GM20000 (cell line): ENCODE measurements around the gene SLC25A46.
"Not testable (repeated sequence)": the region's sequence is repeated elsewhere in the genome, so short reads cannot be mapped to it uniquely, and the experiment has no call there.

Source experiments
- DNase-seq: peaks from one replicate; pipeline ENCODE4 v3.0.0; 2012; ENCODE audit warnings: low spot score
- TF ChIP-seq, protein P1 (sequence below): IDR thresholded peaks from 2 replicates; pipeline ENCODE4 v1.5.1; 2012; ENCODE audit warnings: mild to moderate bottlenecking, control low read depth; ENCODE audit errors: extremely low read depth, missing control alignments

SLC25A46 gene

DNA sequence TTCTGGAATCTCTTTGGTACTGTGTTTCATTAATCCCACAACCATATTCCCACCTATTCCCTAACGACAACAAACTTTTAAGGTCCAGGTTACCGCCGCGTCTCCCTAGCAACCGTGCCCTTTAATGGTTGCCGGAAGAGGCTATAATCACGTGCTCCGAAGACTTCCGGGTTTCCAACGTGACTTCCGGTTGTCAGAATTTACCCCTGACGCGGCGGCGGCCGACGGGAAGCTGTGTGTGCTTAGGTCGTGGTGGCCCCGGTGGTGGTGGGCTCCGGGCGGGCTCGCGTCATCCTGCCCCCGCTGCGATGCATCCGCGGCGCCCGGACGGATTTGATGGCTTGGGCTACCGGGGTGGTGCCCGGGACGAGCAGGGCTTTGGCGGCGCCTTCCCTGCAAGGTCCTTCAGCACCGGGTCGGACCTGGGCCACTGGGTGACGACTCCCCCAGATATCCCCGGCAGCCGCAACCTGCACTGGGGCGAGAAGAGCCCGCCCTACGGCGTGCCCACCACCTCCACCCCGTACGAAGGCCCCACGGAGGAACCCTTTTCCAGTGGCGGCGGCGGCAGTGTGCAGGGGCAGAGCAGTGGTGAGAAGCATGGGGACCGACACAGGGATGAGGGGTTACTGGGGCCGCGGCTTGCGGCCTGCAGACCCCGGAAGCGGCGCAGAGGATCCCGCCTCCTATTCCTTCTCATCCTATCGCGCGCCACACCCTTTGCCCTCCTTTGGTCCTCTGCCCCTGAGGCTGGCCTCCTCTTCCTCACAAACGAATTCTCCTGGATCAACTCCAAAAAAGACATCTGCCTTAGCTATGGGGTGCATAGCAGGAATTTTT, at the start of gene SLC25A46:
SLC25A46 (plus strand) TSS at position 196 of the 840 bp plus-strand sequence; CDS start at position 309, 113 bp downstream.
- TF ChIP-seq, protein P1, sequence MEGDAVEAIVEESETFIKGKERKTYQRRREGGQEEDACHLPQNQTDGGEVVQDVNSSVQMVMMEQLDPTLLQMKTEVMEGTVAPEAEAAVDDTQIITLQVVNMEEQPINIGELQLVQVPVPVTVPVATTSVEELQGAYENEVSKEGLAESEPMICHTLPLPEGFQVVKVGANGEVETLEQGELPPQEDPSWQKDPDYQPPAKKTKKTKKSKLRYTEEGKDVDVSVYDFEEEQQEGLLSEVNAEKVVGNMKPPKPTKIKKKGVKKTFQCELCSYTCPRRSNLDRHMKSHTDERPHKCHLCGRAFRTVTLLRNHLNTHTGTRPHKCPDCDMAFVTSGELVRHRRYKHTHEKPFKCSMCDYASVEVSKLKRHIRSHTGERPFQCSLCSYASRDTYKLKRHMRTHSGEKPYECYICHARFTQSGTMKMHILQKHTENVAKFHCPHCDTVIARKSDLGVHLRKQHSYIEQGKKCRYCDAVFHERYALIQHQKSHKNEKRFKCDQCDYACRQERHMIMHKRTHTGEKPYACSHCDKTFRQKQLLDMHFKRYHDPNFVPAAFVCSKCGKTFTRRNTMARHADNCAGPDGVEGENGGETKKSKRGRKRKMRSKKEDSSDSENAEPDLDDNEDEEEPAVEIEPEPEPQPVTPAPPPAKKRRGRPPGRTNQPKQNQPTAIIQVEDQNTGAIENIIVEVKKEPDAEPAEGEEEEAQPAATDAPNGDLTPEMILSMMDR, result no peak

DNA sequence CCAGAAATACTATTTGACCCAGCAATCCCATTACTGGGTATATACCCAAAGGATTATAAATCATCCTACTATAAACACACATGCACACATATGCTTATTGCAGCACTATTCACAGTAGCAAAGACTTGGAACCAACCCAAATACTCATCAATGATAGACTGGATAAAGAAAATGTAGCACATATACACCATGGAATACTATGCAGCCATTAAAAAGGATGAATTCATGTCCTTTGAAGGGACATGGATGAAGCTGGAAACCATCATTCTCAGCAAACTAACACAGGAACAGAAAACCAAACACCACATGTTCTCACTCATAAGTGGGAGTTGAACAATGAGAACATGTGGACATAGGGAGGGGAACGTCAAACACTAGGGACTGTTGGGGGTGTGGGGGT, 48.2 kb upstream of the SLC25A46 start:
- DNase-seq, result not testable (repeated sequence)

More for the DNA sequence above, at the start of gene SLC25A46:
- peak; percentile 84 for DNase-seq

DNA sequence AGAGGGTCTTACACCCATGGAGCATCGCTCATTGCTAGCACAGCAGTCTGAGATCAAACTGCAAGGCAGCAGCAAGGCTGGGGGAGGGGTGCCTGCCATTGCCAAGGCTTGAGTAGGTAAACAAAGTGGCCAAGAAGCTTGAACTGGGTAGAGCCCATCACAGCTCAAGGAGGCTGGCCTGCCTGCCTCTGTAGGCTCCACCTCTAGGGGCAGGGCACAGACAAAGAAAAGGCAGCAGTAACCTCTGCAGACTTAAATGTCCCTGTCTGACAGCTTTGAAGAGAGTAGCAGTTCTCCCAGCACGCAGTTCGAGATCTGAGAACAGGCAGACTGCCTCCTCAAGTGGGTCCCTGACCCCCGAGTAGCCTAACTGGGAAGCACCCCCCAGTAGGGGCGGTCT, 46.1 kb upstream of the SLC25A46 start:
- not testable (repeated sequence) for DNase-seq

DNA sequence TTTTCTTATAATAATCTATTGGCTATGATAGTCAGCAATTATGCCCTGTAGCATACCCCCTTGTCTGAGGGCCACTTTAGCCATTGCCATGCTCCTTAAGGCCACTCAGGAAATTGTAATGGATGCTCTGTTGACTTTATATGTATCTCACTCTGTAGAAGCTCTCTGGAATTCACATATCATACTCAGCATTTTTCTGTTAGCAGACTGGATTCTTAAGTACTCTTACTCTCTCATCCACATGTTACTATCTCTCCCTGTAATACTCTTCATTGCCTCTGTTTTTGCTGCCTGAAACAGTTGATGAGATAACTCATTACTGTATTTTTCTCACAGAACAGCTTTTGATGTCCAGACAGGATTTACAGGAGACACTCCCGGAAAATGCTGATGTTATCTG, 36.5 kb upstream of the SLC25A46 start:
- DNase-seq, result no peak
- TF ChIP-seq, protein P1, result no peak

DNA sequence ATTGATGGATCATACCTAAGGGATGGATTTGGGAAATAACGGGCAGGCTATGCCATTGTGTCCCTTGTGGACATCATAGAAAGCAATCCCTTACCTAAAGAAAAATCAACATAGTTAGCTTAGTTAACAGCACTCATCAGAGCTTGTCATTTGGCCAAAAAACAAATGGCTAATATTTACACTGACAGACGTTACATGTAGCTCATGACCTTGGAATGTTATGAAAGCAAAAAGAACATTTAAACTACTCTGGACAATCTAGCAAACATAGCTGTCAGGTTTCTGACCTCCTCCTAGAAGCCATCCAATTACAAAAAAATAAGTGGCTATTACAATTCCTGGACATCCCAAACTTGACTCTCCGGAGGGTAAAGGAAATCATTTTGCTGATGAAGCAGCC, 36.1 kb upstream of the SLC25A46 start:
- TF ChIP-seq, protein P1, result no peak
- DNase-seq, result no peak

DNA sequence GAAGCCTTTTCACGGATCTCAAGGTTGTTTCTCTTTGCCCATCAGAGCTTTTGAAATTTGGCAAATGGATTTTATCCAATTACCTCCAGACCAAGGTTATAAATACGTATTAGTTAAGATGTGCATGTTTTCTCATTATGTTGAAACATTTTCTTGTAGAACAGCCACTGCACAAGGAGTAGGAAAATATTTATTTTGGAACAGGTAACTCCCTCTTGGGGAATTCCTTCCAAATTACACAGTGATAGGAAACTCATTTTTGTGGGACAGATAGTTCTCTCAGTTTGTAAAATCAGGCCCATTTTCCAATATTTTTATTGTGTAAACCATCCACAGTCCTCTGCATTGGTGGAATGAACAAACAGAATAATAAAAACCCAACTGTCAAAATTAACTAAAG, 35.3 kb upstream of the SLC25A46 start:
- no peak for DNase-seq
- TF ChIP-seq, protein P1, result no peak

DNA sequence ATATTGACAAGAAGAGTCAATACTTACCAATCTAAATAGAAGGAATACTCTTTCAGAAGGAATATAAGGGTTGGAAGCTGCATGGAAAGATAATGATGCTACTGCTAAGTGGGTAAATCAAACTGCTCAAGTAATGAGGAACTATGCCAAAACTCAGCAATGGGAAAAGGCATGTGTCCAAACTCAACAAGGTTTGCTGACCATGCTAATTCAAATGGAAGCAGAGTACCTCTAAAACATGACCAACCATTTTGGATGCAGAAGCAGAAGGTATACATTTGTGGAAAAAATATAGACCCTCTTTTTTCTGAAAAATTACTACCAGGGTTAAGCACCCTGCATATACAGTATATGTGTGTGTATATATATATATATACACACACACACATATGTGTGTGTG, 33.5 kb upstream of the SLC25A46 start:
- DNase-seq, result no peak
- TF ChIP-seq, protein P1, result no peak

DNA sequence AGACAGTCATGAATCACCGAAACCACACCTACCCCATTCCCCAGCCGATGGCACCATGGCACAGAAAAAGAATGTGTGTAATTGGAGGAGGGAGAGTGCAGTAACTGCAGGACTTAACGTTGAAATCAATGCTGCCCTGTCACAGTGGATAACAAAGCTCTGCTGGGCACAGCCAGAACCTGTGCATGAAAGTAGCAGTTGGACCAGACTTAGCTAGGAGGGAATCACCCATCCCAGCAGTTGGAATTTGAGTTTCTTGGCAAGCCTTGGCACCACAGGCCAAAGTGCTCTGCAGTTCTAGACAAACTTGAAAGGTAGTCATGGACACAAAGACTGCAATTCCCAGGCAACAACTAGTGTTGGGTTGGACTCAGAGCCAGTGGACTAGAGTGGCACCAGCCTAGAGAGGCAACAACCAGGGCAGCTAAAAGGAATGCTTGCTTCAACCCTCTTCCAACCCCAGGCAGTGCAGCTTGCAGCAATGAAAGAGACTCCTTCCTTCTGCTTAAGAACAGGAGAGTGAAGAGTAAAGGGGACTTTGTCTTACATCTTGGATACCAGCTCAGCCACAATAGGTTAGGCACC, 31.5 kb upstream of the SLC25A46 start:
- DNase-seq, result no peak

More for the DNA sequence above, 31.5 kb upstream of the SLC25A46 start:
- TF ChIP-seq, protein P1, result no peak
